NCI-H2029 treated with DMSO at 0.1 percent for 48 hours (cell line): ENCODE data around the gene ARF3.
"Not testable (repeated sequence)": the region's sequence is repeated elsewhere in the genome, so short reads cannot be mapped to it uniquely, and the experiment has no call there.

Source experiments
- DNase-seq: peaks from one replicate; lab custom pipeline; 2025; lab: John Stamatoyannopoulos, UW

Gene ARF3

GRCh38 chr12:48929551-48929950 lies 27.7 kb downstream of the ARF3 start:
- no peak for DNase-seq

GRCh38 chr12:48927261-48927660 lies 30.0 kb downstream of the ARF3 start:
- DNase-seq: no peak

- no peak for DNase-seq
Measured at GRCh38 chr12:48925304-48926011, 31.8 kb downstream of the ARF3 start, which contains the start of gene FKBP11. FKBP11 (minus strand) TSS chr12:48925492; CDS start chr12:48925428, 64 bp downstream.

GRCh38 chr12:48924617-48925303 lies 32.5 kb downstream of the ARF3 start:
- peak; percentile 39 for DNase-seq

- no peak for DNase-seq
Measured at GRCh38 chr12:48923117-48923516, 34.2 kb downstream of the ARF3 start.

GRCh38 chr12:48917857-48918537 lies 39.3 kb downstream of the ARF3 start:
- DNase-seq: no peak

GRCh38 chr12:48910196-48910595 lies 47.1 kb downstream of the ARF3 start:
- no peak for DNase-seq

GRCh38 chr12:48909698-48910097 lies 47.6 kb downstream of the ARF3 start:
- DNase-seq: not testable (repeated sequence)

- DNase-seq: no peak
Measured at GRCh38 chr12:48907245-48907644, 50.0 kb downstream of the ARF3 start.

- DNase-seq: peak; percentile 77
Measured at GRCh38 chr12:48903982-48904411, 53.3 kb downstream of the ARF3 start.

- no peak for DNase-seq
Measured at GRCh38 chr12:48903363-48903981, 53.8 kb downstream of the ARF3 start.

- DNase-seq: no peak
Measured at GRCh38 chr12:48901278-48901677, 56.0 kb downstream of the ARF3 start.

- no peak for DNase-seq
Measured at GRCh38 chr12:48899651-48900050, 57.6 kb downstream of the ARF3 start.

- no peak for DNase-seq
Measured at GRCh38 chr12:48894271-48894670, 63.0 kb downstream of the ARF3 start.

- peak; percentile 25 for DNase-seq
Measured at GRCh38 chr12:48890657-48891418, 66.4 kb downstream of the ARF3 start.

- no peak for DNase-seq
Measured at GRCh38 chr12:48889679-48890078, 67.6 kb downstream of the ARF3 start.
